SH-SY5Y (cell line): Measurements from ENCODE around the gene ARPC1A.

Experiments used
- GATA2 ChIP-seq: IDR thresholded peaks from 2 replicates; pipeline ENCODE4 v1.6.1; 2011; ENCODE audit warnings: mild to moderate bottlenecking, low read depth, low read length
- GATA3 ChIP-seq: IDR thresholded peaks from 2 replicates; pipeline ENCODE4 v1.6.1; 2011; ENCODE audit warnings: low read depth, mild to moderate bottlenecking, low read length, moderate library complexity

DNA sequence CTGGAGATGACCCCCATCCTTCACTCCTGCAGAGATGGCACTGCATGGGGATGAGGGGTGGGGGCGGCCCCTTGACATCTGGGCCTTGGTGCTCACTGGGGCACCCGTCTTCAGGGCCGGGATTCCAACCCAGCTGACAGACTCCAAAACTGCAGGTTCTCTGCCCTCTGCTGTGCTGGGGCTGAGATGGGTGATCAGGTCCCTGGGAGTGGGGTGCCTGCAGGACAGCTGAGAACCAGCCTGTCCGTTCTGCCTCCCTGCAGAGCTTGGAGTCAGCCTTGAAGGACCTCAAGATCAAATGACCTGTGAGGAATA lies 68.4 kb downstream of the ARPC1A start:
- TF ChIP-seq GATA3, result no peak
- no peak for TF ChIP-seq GATA2
